Natural killer cell treated with Interleukin-12 subunit alpha and Interleukin-12 subunit beta and Interleukin-15 and Interleukin-18, amount 100 ng/mL, for 72 hours (primary cell): ENCODE results near the gene DIRAS1. TPM values are rescaled to one million over a fixed set of nuclear protein-coding genes. Genes with fewer than 3 reads are reported as not detected.
"Not testable (repeated sequence)": the region's sequence is repeated elsewhere in the genome, so short reads cannot be mapped to it uniquely, and the experiment has no call there.

Source experiments
- ATAC-seq, 2 donors: fragments of 150-1000 bp; cut with Tn5 transposase in 1 of 2; sonication (Bioruptor Pico), chemical (Tn5 transposase) in 1 of 2; 2 replicates each; pipeline ENCODE4 v1.10.0; 2021
- DNase-seq: peaks from one replicate; pipeline ENCODE4 v3.0.0; 2022; ENCODE audit warnings: low spot score
- H3K27ac Mint-ChIP-seq, 2 donors: 1 replicate in 1 of 2; 2 replicates in 1 of 2; pipeline ENCODE4 v1.8.0; 2022; ENCODE audit warnings: mixed read lengths in 2 of 2, mild to moderate bottlenecking in 1 of 2, moderate library complexity in 1 of 2
- H3K27me3 Mint-ChIP-seq, 2 donors: 1 replicate in 1 of 2; 2 replicates in 1 of 2; pipeline ENCODE4 v1.8.0; 2022; ENCODE audit warnings: mixed read lengths in 2 of 2
- H3K36me3 Mint-ChIP-seq: one replicate; pipeline ENCODE4 v1.8.0; 2022; ENCODE audit warnings: mixed read lengths
- H3K4me1 Mint-ChIP-seq, 2 donors: 1 replicate in 1 of 2; 2 replicates in 1 of 2; pipeline ENCODE4 v1.8.0; 2022; ENCODE audit warnings: low read depth in 2 of 2, mixed read lengths in 2 of 2, mild to moderate bottlenecking in 1 of 2
- H3K4me3 Mint-ChIP-seq: one replicate; pipeline ENCODE4 v1.8.0; 2022; ENCODE audit warnings: mixed read lengths
- H3K9me3 Mint-ChIP-seq: 2 replicates; pipeline ENCODE4 v1.8.0; 2022; ENCODE audit warnings: mixed read lengths
- total RNA-seq, 2 donors: library from RNA; stranded (reverse); gene quantifications; one replicate each; pipeline ENCODE4 v1.2.3, GENCODE V29; 2022

Gene DIRAS1
- total RNA-seq, 2 donors from 2014 or later: not detected

- ATAC-seq (peak in 1 of 2 donors; percentile 43), DNase-seq (peak; percentile 49)
- Mint-ChIP-seq H3K27me3 (peaks cover 12 to 21% of the 10 kb centered on the region in 2 donors), H3K9me3 (peaks cover 8% of the 10 kb centered on the region), H3K4me1 (peaks cover 0 to 2% of the 10 kb centered on the region in 2 donors), H3K27ac (no peak overlapping the region), H3K4me3 (no peak overlapping the region), H3K36me3 (peaks cover 8% of the 10 kb centered on the region)
Measured at GRCh38 chr19:2716275-2716650, 4.9 kb downstream of the DIRAS1 start.

- peaks cover 0 to 2% of the 10 kb centered on the region in 2 donors for H3K4me1 Mint-ChIP-seq
- peaks cover 8% of the 10 kb centered on the region for H3K36me3 Mint-ChIP-seq
- no peak for ATAC-seq
- H3K27me3 Mint-ChIP-seq: peaks cover 12 to 21% of the 10 kb centered on the region in 2 donors
- no peak for DNase-seq
- H3K9me3 Mint-ChIP-seq: peaks cover 8% of the 10 kb centered on the region
- no peak overlapping the region for H3K27ac Mint-ChIP-seq
- no peak overlapping the region for H3K4me3 Mint-ChIP-seq
Measured at GRCh38 chr19:2715470-2716274, 5.5 kb downstream of the DIRAS1 start.

DNA sequence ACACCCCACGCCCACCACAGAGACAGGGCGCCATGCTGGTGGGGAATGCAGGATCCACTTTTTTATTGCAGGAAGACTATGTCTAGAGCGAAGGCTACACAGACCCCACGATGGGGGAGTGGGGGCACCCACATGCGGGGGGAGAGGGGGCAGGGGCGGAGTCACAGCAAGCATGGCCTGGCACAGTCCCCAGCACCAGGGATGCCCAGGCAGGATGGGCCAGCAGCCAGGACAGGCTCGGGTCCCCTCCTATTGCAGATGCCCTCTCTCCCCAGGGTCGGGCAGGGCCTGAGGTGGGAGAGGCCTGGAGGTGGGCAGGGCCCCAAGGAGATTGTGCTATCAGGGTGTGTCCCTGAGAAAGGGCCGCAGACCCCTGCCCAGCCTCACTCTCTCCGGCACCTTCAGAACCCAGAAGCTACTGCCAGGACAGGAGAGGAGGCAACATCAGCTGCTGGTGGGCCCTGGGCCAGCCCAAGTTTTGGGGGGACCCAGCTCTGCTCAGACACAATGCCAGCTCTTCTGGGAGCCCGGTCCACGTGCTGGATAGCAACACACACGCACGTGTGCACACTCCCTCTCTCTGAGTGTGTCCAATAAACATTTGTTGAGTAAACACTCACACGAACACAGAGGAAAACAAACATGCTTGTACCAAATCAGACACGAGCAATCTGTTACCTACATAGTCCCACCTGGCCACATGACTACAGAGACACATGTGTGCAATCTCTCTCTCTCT is 6.5 kb downstream of the DIRAS1 start:
- Mint-ChIP-seq H3K9me3 (peaks cover 8% of the 10 kb centered on the region), H3K36me3 (peaks cover 8% of the 10 kb centered on the region), H3K27ac (no peak overlapping the region)

DNA sequence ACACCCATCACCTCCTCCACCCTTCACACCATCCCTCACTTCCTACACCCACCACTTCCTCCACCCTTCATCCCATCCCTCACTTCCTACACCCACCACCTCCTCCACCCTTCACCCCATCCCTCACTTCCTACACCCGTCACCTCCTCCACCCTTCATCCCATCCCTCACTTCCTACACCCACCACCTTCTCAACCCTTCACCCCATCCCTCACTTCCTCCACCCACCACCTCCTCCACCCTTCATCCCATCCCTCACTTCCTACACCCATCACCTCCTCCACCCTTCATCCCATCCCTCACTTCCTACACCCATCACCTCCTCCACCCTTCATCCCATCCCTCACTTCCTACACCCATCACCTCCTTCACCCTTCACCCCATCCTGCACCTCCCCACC is 7.1 kb downstream of the DIRAS1 start:
- H3K36me3 Mint-ChIP-seq, ATAC-seq, H3K4me3 Mint-ChIP-seq: not testable (repeated sequence)

More for the DNA sequence above, 6.5 kb downstream of the DIRAS1 start:
- peaks cover 0 to 2% of the 10 kb centered on the region in 2 donors for H3K4me1 Mint-ChIP-seq
- ATAC-seq (peak in 1 of 2 donors; percentile 7), DNase-seq (no peak)
- peaks cover 9 to 18% of the 10 kb centered on the region in 2 donors for H3K27me3 Mint-ChIP-seq
- H3K4me3 Mint-ChIP-seq: no peak overlapping the region

DNA sequence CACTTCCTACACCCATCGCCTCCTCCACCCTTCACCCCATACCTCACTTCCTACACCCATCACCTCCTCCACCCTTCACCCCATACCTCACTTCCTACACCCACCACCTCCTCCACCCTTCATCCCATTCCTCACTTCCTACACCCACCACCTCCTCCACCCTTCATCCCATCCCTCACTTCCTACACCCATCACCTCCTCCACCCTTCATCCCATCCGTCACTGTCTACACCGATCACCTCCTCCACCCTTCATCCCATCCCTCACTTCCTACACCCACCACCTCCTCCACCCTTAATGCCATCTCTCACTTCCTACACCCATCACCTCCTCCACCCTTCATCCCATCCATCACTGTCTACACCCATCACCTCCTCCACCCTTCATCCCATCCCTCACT is 8.0 kb downstream of the DIRAS1 start:
- H3K9me3 Mint-ChIP-seq, DNase-seq, ATAC-seq, H3K36me3 Mint-ChIP-seq, H3K27ac Mint-ChIP-seq, H3K4me3 Mint-ChIP-seq, H3K4me1 Mint-ChIP-seq: not testable (repeated sequence)
- H3K27me3 Mint-ChIP-seq: peaks cover 7 to 16% of the 10 kb centered on the region in 2 donors

More for the DNA sequence above, 7.1 kb downstream of the DIRAS1 start:
- not testable (repeated sequence) for DNase-seq, H3K4me1 Mint-ChIP-seq, H3K9me3 Mint-ChIP-seq, H3K27ac Mint-ChIP-seq
- peaks cover 7 to 16% of the 10 kb centered on the region in 2 donors for H3K27me3 Mint-ChIP-seq

- Mint-ChIP-seq H3K36me3 (peaks cover 8% of the 10 kb centered on the region), H3K4me1 (peaks cover 0 to 2% of the 10 kb centered on the region in 2 donors), H3K9me3 (peaks cover 8% of the 10 kb centered on the region), H3K27me3 (peaks cover 7 to 14% of the 10 kb centered on the region in 2 donors), H3K4me3 (no peak overlapping the region), H3K27ac (no peak overlapping the region)
- DNase-seq: no peak
- ATAC-seq: no peak
Measured at GRCh38 chr19:2711875-2712205, 9.3 kb downstream of the DIRAS1 start.

GRCh38 chr19:2711172-2711874 is 9.8 kb downstream of the DIRAS1 start:
- H3K9me3 Mint-ChIP-seq: peaks cover 8% of the 10 kb centered on the region
- no peak for ATAC-seq

DNA sequence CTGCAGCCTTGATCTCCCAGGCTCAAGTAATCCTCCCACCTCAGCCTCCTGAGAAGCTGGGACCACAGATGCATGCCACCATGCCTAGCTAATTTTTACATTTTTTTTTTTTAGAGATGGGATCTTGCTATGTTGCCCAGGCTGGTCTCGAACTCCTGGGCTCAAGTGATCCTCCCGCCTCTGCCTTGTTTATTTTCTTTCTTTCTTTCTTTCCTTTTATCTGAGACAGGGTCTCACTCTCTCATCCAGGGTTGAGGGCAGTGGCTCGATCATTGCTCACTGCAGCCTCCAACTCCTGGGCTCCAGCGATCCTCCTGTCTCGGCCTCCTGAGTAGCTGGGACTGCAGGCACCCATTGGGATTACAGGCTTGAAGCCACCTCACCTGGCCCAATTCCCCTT is 14.9 kb downstream of the DIRAS1 start:
- Mint-ChIP-seq H3K9me3 (no peaks in the 10 kb centered on the region), H3K36me3 (no peaks in the 10 kb centered on the region), H3K27me3 (no peaks in the 10 kb centered on the region), H3K4me3 (no peak overlapping the region), H3K27ac (no peak overlapping the region), H3K4me1 (peaks cover 0 to 5% of the 10 kb centered on the region in 2 donors)
- DNase-seq (no peak), ATAC-seq (no peak)

More at GRCh38 chr19:2711172-2711874, 9.8 kb downstream of the DIRAS1 start:
- peaks cover 0 to 2% of the 10 kb centered on the region in 2 donors for H3K4me1 Mint-ChIP-seq
- no peak for DNase-seq
- peaks cover 7 to 14% of the 10 kb centered on the region in 2 donors for H3K27me3 Mint-ChIP-seq
- H3K27ac Mint-ChIP-seq: no peak overlapping the region
- no peak overlapping the region for H3K4me3 Mint-ChIP-seq
- peaks cover 8% of the 10 kb centered on the region for H3K36me3 Mint-ChIP-seq

DNA sequence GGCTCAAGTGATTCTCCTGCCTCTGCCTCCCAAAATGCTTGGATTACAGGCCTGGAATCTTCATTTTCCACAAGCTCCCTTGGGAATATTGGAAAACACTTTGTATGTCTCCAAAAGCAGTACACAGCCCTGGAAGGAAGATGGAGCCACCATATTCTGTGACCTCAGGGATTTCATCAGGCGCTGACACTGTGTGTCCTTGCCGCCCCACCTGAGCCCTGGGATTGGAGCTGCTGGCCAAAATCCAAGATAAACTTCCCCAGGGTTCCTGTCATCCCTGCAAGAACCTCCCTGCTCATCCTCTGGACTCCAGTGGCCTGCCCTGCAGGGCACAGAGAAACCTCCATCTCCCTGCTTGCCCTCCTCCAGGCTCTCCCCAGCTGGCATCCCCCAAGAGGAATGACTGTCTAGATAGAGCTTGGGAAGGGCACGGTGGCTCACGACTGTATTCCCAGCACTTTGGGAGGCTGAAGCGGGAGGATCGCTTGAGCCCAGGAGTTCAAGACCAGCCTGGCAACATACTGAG is 17.4 kb downstream of the DIRAS1 start:
- Mint-ChIP-seq H3K9me3 (no peaks in the 10 kb centered on the region), H3K4me3 (no peak overlapping the region), H3K4me1 (peaks cover 0 to 5% of the 10 kb centered on the region in 2 donors), H3K36me3 (no peaks in the 10 kb centered on the region), H3K27me3 (no peaks in the 10 kb centered on the region), H3K27ac (no peak overlapping the region)
- ATAC-seq: no peak
- no peak for DNase-seq

DNA sequence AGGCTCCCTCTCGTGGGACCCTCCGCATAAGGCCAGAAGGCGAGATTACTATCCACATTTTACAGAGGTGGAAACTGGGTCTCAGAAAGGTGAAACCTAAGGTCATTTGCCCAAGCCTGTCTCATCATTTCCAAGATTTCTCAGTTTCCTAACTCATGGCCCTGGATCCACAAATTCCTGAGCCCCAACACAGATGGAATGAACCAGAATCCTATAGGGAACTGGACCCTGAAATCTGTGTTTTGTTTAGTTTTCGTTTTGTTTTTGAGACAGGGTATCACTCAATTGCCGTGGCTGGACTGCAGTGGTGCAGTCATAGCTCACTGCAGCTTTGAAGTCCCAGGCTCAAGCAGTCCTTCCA is 18.1 kb downstream of the DIRAS1 start:
- H3K4me1 Mint-ChIP-seq: peaks cover 0 to 5% of the 10 kb centered on the region in 2 donors
- peak overlapping the region; percentile 41 for H3K4me3 Mint-ChIP-seq
- no peaks in the 10 kb centered on the region for H3K36me3 Mint-ChIP-seq
- H3K9me3 Mint-ChIP-seq: no peaks in the 10 kb centered on the region
- DNase-seq: no peak
- no peak for ATAC-seq
- no peaks in the 10 kb centered on the region for H3K27me3 Mint-ChIP-seq
- H3K27ac Mint-ChIP-seq: no peak overlapping the region

GRCh38 chr19:2702170-2703076 is 18.7 kb downstream of the DIRAS1 start, which contains the start of gene GNG7:
Gene GNG7, minus strand, starts transcription at chr19:2702694. Its CDS starts 182,006 bp downstream, at chr19:2520688.
- Mint-ChIP-seq H3K36me3 (no peaks in the 10 kb centered on the region), H3K27me3 (no peaks in the 10 kb centered on the region), H3K9me3 (no peaks in the 10 kb centered on the region), H3K4me3 (peak within 1 kb of the TSS; percentile 70), H3K27ac (peak within 1 kb of the TSS in 1 of 2 donors; percentile 51), H3K4me1 (peaks cover 0 to 5% of the 10 kb centered on the region in 2 donors)
- DNase-seq (peak; percentile 94), ATAC-seq (peak; percentile 100)

GRCh38 chr19:2701361-2702169 is 19.6 kb downstream of the DIRAS1 start:
- Mint-ChIP-seq H3K9me3 (no peaks in the 10 kb centered on the region), H3K27ac (peak overlapping the region in 1 of 2 donors; percentile 51), H3K27me3 (no peaks in the 10 kb centered on the region), H3K4me3 (peak overlapping the region; percentile 70), H3K36me3 (no peaks in the 10 kb centered on the region), H3K4me1 (peaks cover 0 to 5% of the 10 kb centered on the region in 2 donors)
- ATAC-seq (no peak), DNase-seq (no peak)
